K562 (cell line): ENCODE data around the gene AUNIP. TPM values are rescaled to one million over a fixed set of nuclear protein-coding genes. Genes with fewer than 3 reads are reported as not detected.

Experiments used
- ARID2 ChIP-seq: fragments of 450-650 bp; IDR thresholded peaks from 2 replicates; pipeline ENCODE4 v1.6.1; 2017; ENCODE audit warnings: antibody characterized with exemption, mild to moderate bottlenecking
- ATF1 ChIP-seq, 2 experiments: fragments of 450-650 bp in 1 of 2; IDR thresholded peaks; 2 replicates each; pipeline ENCODE4 v1.6.1; 2016; ENCODE audit warnings: missing compliant biosample characterization in 1 of 2, missing genetic modification characterization in 1 of 2
- ATF7 ChIP-seq: fragments of 450-650 bp; IDR thresholded peaks from 2 replicates; pipeline ENCODE4 v1.7.1; 2014; ENCODE audit warnings: mild to moderate bottlenecking, moderate library complexity
- DIDO1 ChIP-seq: fragments of 450-650 bp; IDR thresholded peaks from 2 replicates; pipeline ENCODE4 v1.6.1; 2016; ENCODE audit warnings: low read depth, missing biosample characterization, missing genetic modification characterization
- EHMT2 ChIP-seq: fragments of 450-650 bp; IDR thresholded peaks from 2 replicates; pipeline ENCODE4 v1.6.1; 2018; ENCODE audit warnings: antibody characterized with exemption
- ESRRB ChIP-seq: fragments of 250-450 bp; sonication (Bioruptor Pico); IDR thresholded peaks from 2 replicates; pipeline ENCODE4 v1.5.0; 2020; ENCODE audit warnings: mild to moderate bottlenecking, moderate library complexity, borderline replicate concordance
- HCFC1 ChIP-seq: IDR thresholded peaks from 2 replicates; pipeline ENCODE4 v1.6.1; 2012; ENCODE audit warnings: low read depth, low read length, improper control_type of control experiment
- KDM4B ChIP-seq, 2 experiments: fragments of 450-650 bp in 1 of 2; sonication (generic) in 1 of 2; IDR thresholded peaks; 2 replicates each; pipeline ENCODE4 v1.6.1; 2016 to 2017; ENCODE audit warnings: borderline replicate concordance in 2 of 2, antibody characterized with exemption in 1 of 2, low read depth in 1 of 2, mild to moderate bottlenecking in 1 of 2
- NCOA2 ChIP-seq, 2 experiments: fragments of 450-650 bp; IDR thresholded peaks; 2 replicates each; pipeline ENCODE4 v1.6.1; 2018; ENCODE audit warnings: mild to moderate bottlenecking in 2 of 2, moderate library complexity in 1 of 2; ENCODE audit not compliant: partially characterized antibody in 2 of 2
- SREBF1 ChIP-seq: fragments of 150-350 bp; IDR thresholded peaks from 2 replicates; pipeline ENCODE4 v1.6.1; 2014; ENCODE audit warnings: antibody characterized with exemption, low read depth, low read length, borderline replicate concordance
- STAT5A ChIP-seq: IDR thresholded peaks from 2 replicates; pipeline ENCODE4 v1.6.1; 2012; ENCODE audit warnings: low read length, inconsistent platforms, borderline replicate concordance
- TEAD2 ChIP-seq: fragments of 450-650 bp; IDR thresholded peaks from 2 replicates; pipeline ENCODE4 v1.6.1; 2016; ENCODE audit warnings: missing genetic modification characterization, control low read depth, missing compliant biosample characterization
- ZBTB5 ChIP-seq: fragments of 450-650 bp; IDR thresholded peaks from 2 replicates; pipeline ENCODE4 v1.6.1; 2017; ENCODE audit warnings: antibody characterized with exemption
- ZBTB7A ChIP-seq: IDR thresholded peaks from 2 replicates; pipeline ENCODE4 v1.6.1; 2011; ENCODE audit warnings: low read depth, mild to moderate bottlenecking, low read length, moderate library complexity, borderline replicate concordance; ENCODE audit not compliant: control insufficient read depth
- ZNF121 ChIP-seq: sonication (generic); formaldehyde crosslinking; conservative IDR thresholded peaks from 2 replicates; pipeline ENCODE4 v1.8.0; 2022; ENCODE audit warnings: missing genetic modification reagents
- ZNF347 ChIP-seq: fragments of 450-650 bp; formaldehyde crosslinking; IDR thresholded peaks from 2 replicates; pipeline ENCODE4 v1.4.0; 2020; ENCODE audit warnings: low read depth, mild to moderate bottlenecking, moderate library complexity
- ZNF75A ChIP-seq: fragments of 450-650 bp; formaldehyde crosslinking; IDR thresholded peaks from 2 replicates; pipeline ENCODE4 v1.4.0; 2020; ENCODE audit warnings: mild to moderate bottlenecking
- polyA plus RNA-seq, 8 experiments: library from polyadenylated mRNA; depleted of rRNA in 4 of 8; stranded (reverse) in 5 of 8; unstranded in 3 of 8; fragments of >200 nt; fragmentation: Nextera tagmentation in 2 of 8; fragmentation: Illumina TruSeq in 1 of 8; extraction: Ambion mirVana in 2 of 8; extraction: Trizol in 1 of 8; gene quantifications; 2 replicates each; pipeline versions ENCODE4 v1.2.1 to v1.2.3, GENCODE V29; 2011 to 2014; ENCODE audit warnings: inconsistent platforms in 1 of 8, missing spikeins in 1 of 8
- total RNA-seq, 7 experiments: library from RNA; depleted of rRNA in 6 of 7; stranded (reverse); fragments of >200 nt in 6 of 7; fragmentation: Illumina TruSeq in 2 of 7; extraction: Trizol in 2 of 7; gene quantifications; 2 replicates each; pipeline versions ENCODE4 v1.2.1 to v1.2.3, GENCODE V29; 2011 to 2021; ENCODE audit warnings: low replicate concordance in 1 of 7
- TF ChIP-seq, protein P1 (sequence below): fragments of 450-650 bp; IDR thresholded peaks from 2 replicates; pipeline ENCODE4 v1.6.1; 2018; ENCODE audit not compliant: partially characterized antibody
- TF ChIP-seq, protein P2 (sequence below): IDR thresholded peaks from 3 replicates; pipeline ENCODE4 v1.6.1; 2011; ENCODE audit warnings: borderline replicate concordance, mild to moderate bottlenecking; ENCODE audit not compliant: insufficient read length, insufficient read depth
- TF ChIP-seq, protein P3 (sequence below): fragments of 250-450 bp; sonication (Bioruptor Pico); IDR thresholded peaks from 2 replicates; pipeline ENCODE4 v1.5.0; 2021

AUNIP gene
- total and polyA plus RNA-seq, 9 of the 15 experiments (the other 6 are each of a cell fraction or from before 2014, with no cell fraction given): 12.1 to 53.8 (median 47.1) TPM

GRCh38 chr1:25875154-25875855 lies 16.0 kb upstream of the AUNIP start, which contains the start of gene PAQR7 (continued):
- TF ChIP-seq ZNF121 (CRISPR knock-in tag) (peak; percentile 33; the same call in 1 of the 2 replicates), ATF1 (CRISPR knock-in tag; IDR thresholded peaks at IDR 0.05) (no peak), ATF1 (tag; IDR thresholded peaks at IDR 0.05) (peak; percentile 88), ZNF347 (no peak), KDM4B (IDR thresholded peaks at IDR 0.05; ENCODE audit: borderline replicate concordance in 2 of 2, low read depth in 1 of 2) (no peak), ZNF75A (CRISPR knock-in tag) (no peak), SREBF1 (no peak), ATF7 (peak; percentile 74), STAT5A (no peak), ZBTB5 (no peak), ZBTB7A (peak; percentile 17; the same call in 1 of the 2 replicates), ARID2 (no peak), HCFC1 (no peak; the same call in 1 of the 2 replicates), NCOA2 (IDR thresholded peaks at IDR 0.05; ENCODE audit: partially characterized antibody in 2 of 2) (no peak), DIDO1 (tag) (no peak), ESRRB (CRISPR knock-in tag) (no peak), EHMT2 (no peak), TEAD2 (tag) (no peak)
- TF ChIP-seq, protein P1, sequence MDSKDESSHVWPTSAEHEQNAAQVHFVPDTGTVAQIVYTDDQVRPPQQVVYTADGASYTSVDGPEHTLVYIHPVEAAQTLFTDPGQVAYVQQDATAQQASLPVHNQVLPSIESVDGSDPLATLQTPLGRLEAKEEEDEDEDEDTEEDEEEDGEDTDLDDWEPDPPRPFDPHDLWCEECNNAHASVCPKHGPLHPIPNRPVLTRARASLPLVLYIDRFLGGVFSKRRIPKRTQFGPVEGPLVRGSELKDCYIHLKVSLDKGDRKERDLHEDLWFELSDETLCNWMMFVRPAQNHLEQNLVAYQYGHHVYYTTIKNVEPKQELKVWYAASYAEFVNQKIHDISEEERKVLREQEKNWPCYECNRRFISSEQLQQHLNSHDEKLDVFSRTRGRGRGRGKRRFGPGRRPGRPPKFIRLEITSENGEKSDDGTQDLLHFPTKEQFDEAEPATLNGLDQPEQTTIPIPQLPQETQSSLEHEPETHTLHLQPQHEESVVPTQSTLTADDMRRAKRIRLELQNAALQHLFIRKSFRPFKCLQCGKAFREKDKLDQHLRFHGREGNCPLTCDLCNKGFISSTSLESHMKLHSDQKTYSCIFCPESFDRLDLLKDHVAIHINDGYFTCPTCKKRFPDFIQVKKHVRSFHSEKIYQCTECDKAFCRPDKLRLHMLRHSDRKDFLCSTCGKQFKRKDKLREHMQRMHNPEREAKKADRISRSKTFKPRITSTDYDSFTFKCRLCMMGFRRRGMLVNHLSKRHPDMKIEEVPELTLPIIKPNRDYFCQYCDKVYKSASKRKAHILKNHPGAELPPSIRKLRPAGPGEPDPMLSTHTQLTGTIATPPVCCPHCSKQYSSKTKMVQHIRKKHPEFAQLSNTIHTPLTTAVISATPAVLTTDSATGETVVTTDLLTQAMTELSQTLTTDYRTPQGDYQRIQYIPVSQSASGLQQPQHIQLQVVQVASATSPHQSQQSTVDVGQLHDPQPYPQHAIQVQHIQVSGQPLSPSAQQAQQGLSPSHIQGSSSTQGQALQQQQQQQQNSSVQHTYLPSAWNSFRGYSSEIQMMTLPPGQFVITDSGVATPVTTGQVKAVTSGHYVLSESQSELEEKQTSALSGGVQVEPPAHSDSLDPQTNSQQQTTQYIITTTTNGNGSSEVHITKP: no peak
- TF ChIP-seq, protein P2, sequence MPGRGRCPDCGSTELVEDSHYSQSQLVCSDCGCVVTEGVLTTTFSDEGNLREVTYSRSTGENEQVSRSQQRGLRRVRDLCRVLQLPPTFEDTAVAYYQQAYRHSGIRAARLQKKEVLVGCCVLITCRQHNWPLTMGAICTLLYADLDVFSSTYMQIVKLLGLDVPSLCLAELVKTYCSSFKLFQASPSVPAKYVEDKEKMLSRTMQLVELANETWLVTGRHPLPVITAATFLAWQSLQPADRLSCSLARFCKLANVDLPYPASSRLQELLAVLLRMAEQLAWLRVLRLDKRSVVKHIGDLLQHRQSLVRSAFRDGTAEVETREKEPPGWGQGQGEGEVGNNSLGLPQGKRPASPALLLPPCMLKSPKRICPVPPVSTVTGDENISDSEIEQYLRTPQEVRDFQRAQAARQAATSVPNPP: no peak
- TF ChIP-seq, protein P3, sequence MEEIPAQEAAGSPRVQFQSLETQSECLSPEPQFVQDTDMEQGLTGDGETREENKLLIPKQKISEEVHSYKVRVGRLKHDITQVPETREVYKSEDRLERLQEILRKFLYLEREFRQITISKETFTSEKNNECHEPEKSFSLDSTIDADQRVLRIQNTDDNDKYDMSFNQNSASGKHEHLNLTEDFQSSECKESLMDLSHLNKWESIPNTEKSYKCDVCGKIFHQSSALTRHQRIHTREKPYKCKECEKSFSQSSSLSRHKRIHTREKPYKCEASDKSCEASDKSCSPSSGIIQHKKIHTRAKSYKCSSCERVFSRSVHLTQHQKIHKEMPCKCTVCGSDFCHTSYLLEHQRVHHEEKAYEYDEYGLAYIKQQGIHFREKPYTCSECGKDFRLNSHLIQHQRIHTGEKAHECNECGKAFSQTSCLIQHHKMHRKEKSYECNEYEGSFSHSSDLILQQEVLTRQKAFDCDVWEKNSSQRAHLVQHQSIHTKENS (CRISPR knock-in tag): no peak
